ENCODE measurements around the gene TCAIM. TPM values are rescaled to one million over a fixed set of nuclear protein-coding genes. Genes with fewer than 3 reads are reported as not detected.

Gene TCAIM
- total and polyA plus RNA-seq, 2 of the 4 experiments (the other 2 are of a cell fraction): 11.0 to 21.5 TPM

GRCh38 chr3:44444896-44445691 lies 106.5 kb downstream of the TCAIM start:
- H2BK20ac ChIP-seq (ENCODE audit: low read depth, low read length): no peak overlapping the region
- no peak overlapping the region for H3K56ac ChIP-seq (ENCODE audit: extremely low read depth, insufficient read depth, low read length)
- H3K27me3 ChIP-seq (ENCODE audit: control insufficient read depth, insufficient read depth, low read length): no peaks in the 10 kb centered on the region
- H2AK5ac ChIP-seq (ENCODE audit: low read depth, low read length): no peak overlapping the region
- no peak for DNase-seq
- no peak overlapping the region for H3K9ac ChIP-seq (ENCODE audit: low read depth, low read length)
- H3K4me3 ChIP-seq (ENCODE audit: insufficient read depth, low read depth, low read length): no peak overlapping the region
- dilution Hi-C loops (cut with HindIII; ENCODE audit: low sequenced_read_pairs, unreplicated experiment): no loop called here
- no CpG with 5 or more reads among the region's 7 CpGs for WGBS, 2 experiments (ENCODE audit: extremely low coverage in 2 of 2, insufficient read length in 1 of 2)
- peaks cover 19% of the 10 kb centered on the region for H3K9me3 ChIP-seq (ENCODE audit: control insufficient read depth, insufficient read depth, low read length)
- BruUV-seq (replicated peaks): no TSS peak
- H4K5ac ChIP-seq (ENCODE audit: low read depth, low read length): no peak overlapping the region
- no peak overlapping the region for H3K18ac ChIP-seq (ENCODE audit: low read depth, low read length)
- no peak overlapping the region for H3K4me2 ChIP-seq (ENCODE audit: low read depth, low read length)
- intact Hi-C loops (cut with micrococcal nuclease): no loop called here
- peaks cover 8% of the 10 kb centered on the region; the same call in 1 of the 2 replicates for H3K9me1 ChIP-seq (ENCODE audit: insufficient read depth, low read length)
- no peak overlapping the region for H2BK120ac ChIP-seq (ENCODE audit: low read depth, low read length)
- no peaks in the 10 kb centered on the region for H4K20me1 ChIP-seq (ENCODE audit: insufficient read depth, low read length)
- ChIA-PET POLR2A (ENCODE audit: unreplicated experiment) (no interaction called here), CTCF (no interaction called here)
- ATAC-seq (ENCODE audit: low read depth): no peak
- no peak overlapping the region for H2AFZ ChIP-seq (replicated peaks; ENCODE audit: low read length, poor library complexity)
- H4K91ac ChIP-seq (ENCODE audit: insufficient read depth, low read depth, low read length): no peak overlapping the region
- no peak for TF ChIP-seq USF2 (IDR thresholded peaks at IDR 0.05; ENCODE audit: low read depth, low read length)
- no peak for TF ChIP-seq NFE2L2 (IDR thresholded peaks at IDR 0.05; ENCODE audit: low read depth, low read length)
- TF ChIP-seq CEBPB (IDR thresholded peaks at IDR 0.05; ENCODE audit: low read depth, low read length): no peak
- no peak for TF ChIP-seq MAFK (IDR thresholded peaks at IDR 0.05; ENCODE audit: low read depth, low read length)
- no peak for TF ChIP-seq POLR2A (IDR thresholded peaks at IDR 0.05; ENCODE audit: low read depth, low read length)
- no peak for TF ChIP-seq CHD1 (IDR thresholded peaks at IDR 0.05; ENCODE audit: low read depth, low read length)
- no peak for TF ChIP-seq RFX5 (IDR thresholded peaks at IDR 0.05; ENCODE audit: low read depth, low read length)
- no peak for TF ChIP-seq FOS (IDR thresholded peaks at IDR 0.05; ENCODE audit: low read depth, low read length)
- TF ChIP-seq ELK1 (IDR thresholded peaks at IDR 0.05; ENCODE audit: borderline replicate concordance, low read depth, low read length): no peak
- no peak for TF ChIP-seq CTCF (conservative IDR thresholded peaks at IDR 0.05; ENCODE audit: low read depth, low read length)
- TF ChIP-seq SMC3 (IDR thresholded peaks at IDR 0.05; ENCODE audit: low read depth, low read length): no peak
- no peak for TF ChIP-seq MAZ (IDR thresholded peaks at IDR 0.05; ENCODE audit: borderline replicate concordance, low read depth, low read length)
- no peak for TF ChIP-seq BHLHE40 (IDR thresholded peaks at IDR 0.05; ENCODE audit: low read depth, low read length)
- TF ChIP-seq RCOR1 (IDR thresholded peaks at IDR 0.05; ENCODE audit: insufficient replicate concordance, low read length): no peak
- H2BK15ac ChIP-seq (ENCODE audit: low read depth, low read length): no peak overlapping the region
- no peak overlapping the region for H4K8ac ChIP-seq (ENCODE audit: low read depth in 2 of 2, low read length in 2 of 2)
- no peak overlapping the region for H3K4ac ChIP-seq (ENCODE audit: low read depth, low read length)
- no peak overlapping the region for H3K14ac ChIP-seq (replicated peaks; ENCODE audit: low read depth, low read length)
- H3K27ac ChIP-seq (ENCODE audit: insufficient read depth, low read length): no peak overlapping the region
- in situ Hi-C loops (cut with MboI; ENCODE audit: low sequenced_read_pairs): no loop called here
- H3K79me1 ChIP-seq (ENCODE audit: low read depth in 1 of 2, low read length in 2 of 2): peaks cover 4 to 18% of the 10 kb centered on the region in 2 experiments; a peak in 3 of 4 replicates
- H2AK9ac ChIP-seq (replicated peaks; ENCODE audit: low read depth, low read length, poor library complexity): no peak overlapping the region
- no peak overlapping the region for H2BK5ac ChIP-seq (ENCODE audit: low read depth, low read length, poor library complexity, severe bottlenecking)
- no peaks in the 10 kb centered on the region for H3K4me1 ChIP-seq (ENCODE audit: control insufficient read depth, insufficient read depth, low read length)
- H3K36me3 ChIP-seq (ENCODE audit: control insufficient read depth, insufficient read depth, low read length): peaks cover 60% of the 10 kb centered on the region
- no peak overlapping the region for H3K23ac ChIP-seq (ENCODE audit: low read depth, low read length)
